SKM-1 (cell line): Measurements from ENCODE around the gene IL17REL.

Experiments
- DNase-seq: peaks from one replicate; lab custom pipeline; 2025; ENCODE audit not compliant: unreplicated experiment; lab: John Stamatoyannopoulos, UW

IL17REL gene

DNA sequence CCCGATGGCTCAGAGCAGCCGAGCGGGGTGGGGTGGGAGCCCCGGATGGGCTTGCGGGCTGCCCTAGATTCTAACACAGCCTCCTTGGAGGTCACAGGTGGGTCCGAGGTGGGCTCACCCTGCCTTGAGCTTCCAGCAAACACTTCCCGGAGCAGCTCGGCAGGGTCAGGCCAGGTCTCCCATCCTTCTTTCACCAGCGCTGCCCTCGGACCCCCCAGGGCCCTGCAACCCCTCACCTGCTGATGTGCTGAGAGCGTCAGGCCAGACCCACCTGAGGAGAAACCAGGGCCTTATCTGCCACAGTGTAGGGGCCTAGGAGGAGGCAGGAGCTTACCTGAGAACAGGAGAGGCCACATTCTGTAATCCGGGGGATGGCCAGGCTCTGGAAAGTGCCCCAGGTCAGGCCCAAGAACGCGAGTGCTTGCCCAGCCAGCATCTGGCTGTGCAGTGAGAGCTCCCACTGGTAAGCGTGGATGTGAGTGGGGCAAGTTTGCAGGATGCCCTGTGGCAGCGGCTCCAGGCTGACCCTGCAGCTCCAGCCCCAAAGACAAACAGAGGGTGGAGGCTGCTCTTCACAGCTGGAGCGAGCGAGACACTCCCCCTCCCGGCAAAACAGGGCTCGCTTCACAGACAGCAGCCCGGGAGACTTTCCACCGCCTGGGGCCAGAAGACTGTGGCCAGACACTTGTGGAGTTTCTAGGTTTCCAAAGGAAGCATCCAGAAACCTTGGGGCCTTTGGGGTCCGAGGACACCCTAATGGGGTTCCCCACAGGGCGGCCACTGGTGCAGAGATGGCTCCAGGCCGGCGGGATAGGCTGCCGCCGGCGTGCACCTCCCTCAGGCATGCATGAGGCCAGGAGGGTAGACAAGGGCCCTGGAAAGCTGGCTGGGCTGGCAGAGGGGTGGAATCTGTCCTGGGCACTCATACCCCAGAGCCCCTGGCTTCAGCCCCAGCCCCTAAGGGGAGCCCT is at the start of gene IL17REL:
TSS of gene IL17REL (minus strand) at position 555 of the 971 bp plus-strand sequence. CDS start at position 436, 119 bp downstream.
- no peak for DNase-seq

DNA sequence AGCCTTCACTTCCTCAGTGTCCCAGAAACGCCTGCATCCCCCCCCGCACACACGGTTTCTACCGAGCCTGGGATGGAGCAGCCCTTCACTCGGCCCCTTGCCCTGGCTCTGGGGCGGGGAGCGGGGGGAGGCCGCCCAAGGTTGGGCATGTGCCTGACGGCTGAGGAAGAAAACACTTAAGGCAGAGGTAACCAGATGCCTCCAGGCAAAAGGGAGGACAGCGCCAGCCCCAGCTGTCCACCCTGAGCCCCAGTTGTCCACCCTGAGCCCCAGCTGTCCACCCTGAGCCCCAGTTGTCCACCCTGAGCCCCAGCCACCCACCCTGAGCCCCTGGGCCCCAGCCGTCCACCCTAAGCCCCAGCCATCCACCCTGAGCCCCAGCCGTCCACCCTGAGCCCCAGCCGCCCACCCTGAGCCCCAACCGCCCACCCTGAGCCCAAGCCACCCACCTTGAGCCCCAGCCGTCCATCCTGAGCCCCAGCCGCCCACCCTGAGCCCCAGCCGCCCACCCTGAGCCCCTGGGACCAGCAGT is 49.3 kb upstream of the IL17REL start:
- DNase-seq: peak; percentile 88

DNA sequence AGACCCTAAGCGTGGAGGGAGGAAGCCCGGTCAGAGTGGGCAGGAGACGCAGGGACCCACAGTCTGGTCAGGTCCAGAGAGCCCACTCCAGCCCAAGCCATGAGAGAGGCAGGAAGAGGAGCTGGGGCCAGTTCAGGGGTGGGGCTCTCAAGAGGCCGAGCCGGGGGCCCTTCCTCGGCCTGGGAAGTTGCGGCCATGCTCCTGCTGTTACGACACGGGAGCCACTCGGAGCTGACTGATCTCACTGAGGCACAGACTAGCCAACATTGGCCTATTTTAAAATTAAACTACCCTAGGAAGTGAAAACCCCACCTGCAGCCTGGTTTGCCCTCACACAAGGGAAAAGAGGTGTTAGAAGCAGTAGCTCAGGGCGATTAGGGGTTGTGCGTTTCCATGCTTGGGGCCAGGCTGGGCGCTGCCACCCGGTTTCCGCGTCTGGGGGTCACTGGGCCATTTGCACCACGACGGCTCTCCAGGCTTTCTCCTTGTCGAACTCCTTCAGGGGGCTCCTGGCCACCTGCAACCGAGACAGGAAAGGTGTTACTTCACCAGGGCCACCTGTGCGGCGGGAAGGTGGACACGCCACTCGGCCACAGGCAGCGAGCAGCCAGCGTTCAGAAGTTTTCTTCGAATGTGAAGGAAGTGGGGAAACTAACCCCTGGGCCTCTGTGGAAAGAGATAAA is 48.7 kb upstream of the IL17REL start:
- peak; percentile 71 for DNase-seq

DNA sequence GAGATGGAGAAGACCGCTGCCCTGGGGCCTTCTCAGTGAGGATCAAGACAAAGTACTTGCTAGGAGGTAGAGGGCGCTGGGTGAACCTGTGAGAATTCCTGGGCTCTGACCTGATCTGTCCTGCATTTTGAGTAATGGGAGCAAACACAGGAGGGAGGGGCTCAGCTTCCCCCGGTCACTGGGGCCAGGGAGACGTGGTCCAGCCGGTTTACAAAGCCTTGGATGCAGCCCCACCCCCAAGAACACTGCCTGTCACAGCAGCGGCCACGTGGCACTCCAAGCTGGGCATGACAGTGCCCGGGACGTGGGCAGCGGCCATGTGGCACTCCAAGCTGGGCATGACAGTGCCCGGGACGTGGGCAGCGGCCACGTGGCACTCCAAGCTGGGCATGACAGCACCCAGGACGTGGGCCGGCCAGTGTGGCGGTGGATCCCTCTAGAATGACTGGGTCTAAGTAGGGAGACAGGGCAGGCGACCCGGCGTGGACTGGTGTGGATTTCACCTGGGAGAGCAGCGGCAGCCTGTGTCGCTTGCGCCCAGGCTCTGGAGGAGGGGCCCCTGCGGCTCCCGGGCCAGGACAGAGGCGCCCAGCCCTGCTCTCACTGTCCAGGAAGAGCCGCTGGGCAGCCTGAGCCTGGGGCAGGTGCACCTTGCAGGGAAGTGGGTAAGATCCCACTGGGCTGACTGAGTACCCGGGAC is 48.0 kb upstream of the IL17REL start:
- no peak for DNase-seq

- DNase-seq: no peak
Measured at GRCh38 chr22:50059881-50060262, 47.3 kb upstream of the IL17REL start.

DNA sequence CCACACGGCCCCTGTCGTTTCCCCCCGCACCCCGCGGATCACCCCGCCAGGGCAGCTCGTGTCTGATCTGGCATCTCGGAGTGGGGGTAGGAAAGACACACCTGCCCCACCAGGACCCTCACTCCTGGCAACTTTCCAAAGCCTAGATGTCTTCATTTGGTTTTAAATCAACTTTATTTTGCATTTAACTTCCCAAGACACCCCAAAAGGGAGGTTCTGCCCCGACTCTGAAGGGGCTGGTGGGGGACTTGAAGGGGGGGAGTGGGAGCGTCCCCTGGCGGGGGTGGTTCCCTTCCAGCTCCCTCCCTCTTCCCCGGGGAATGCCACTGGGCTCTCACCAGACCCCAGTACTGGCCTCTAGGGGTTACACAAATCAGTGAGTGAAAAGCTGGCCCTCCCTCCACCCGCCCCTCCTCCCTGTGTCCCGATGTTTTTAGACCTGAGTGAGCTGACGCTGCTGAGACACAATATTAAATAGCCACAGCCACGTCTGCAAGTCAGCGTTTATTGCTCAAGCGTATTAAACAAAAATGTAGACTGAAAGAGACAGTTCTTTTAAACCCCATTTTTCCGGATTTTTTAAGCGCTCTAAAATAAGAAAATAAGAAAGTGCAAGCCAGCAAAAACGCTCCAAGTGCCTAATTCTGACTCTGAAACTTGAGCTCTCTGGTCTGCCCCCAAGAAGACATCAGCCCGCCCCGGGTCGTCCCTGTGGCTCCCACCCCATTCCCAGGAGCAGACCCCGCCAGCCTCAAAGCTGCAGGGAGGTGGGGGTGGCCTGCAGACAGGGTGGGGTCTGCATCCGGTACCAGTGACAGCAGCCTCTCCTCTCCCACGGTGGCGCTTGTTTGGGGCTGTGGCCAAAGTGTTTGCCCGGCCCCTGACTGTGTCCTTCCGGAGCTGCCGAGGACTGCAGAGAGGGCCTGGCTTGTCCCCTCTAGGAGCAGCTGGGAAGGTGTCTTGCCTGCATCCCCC is 46.6 kb upstream of the IL17REL start:
- no peak for DNase-seq

DNA sequence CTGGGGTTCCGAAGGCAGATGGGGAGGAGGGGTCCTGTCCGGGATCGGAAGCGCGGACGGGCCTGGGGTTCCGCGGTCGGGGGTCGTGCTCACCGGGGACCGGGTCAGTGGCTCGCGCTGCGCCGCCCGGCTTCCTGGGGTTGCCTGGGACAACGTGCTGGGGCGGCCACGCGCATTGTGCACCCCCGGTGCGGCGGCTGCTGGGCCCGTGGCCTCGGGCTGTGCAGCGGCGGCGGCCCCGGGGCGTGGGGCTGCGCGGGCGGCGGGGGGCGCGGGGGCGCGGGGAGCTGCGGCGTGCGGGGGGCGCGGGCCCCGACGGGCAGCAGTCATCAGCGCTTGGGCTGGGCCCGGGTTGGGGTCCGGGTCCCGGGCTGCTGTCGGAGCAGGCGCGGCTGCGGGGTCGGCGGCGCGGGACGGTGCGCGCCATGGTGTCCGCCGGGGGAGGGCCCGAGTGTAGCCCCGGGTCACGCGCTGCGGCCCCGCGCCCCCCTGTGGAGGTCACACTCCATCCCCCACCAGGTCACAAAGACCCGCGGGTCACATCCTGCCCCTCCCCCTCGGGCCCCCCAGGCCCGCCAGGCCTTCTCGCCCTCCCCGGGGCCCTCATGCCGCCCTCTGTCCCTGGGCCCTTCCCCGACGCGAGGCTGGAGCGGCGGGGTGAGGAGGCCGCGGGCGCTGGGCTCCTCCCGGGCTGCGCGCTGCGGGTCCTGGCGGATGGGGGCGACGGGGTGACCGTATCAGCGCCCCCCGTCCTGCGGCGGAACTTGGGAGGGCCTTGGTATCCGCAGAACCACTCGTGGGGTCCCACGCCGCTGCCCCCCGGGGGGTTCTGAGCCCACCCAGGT is 45.7 kb upstream of the IL17REL start, which contains the start of gene TTLL8:
TSS of gene TTLL8 (minus strand) at position 238 of the 845 bp plus-strand sequence.
- no peak for DNase-seq

DNA sequence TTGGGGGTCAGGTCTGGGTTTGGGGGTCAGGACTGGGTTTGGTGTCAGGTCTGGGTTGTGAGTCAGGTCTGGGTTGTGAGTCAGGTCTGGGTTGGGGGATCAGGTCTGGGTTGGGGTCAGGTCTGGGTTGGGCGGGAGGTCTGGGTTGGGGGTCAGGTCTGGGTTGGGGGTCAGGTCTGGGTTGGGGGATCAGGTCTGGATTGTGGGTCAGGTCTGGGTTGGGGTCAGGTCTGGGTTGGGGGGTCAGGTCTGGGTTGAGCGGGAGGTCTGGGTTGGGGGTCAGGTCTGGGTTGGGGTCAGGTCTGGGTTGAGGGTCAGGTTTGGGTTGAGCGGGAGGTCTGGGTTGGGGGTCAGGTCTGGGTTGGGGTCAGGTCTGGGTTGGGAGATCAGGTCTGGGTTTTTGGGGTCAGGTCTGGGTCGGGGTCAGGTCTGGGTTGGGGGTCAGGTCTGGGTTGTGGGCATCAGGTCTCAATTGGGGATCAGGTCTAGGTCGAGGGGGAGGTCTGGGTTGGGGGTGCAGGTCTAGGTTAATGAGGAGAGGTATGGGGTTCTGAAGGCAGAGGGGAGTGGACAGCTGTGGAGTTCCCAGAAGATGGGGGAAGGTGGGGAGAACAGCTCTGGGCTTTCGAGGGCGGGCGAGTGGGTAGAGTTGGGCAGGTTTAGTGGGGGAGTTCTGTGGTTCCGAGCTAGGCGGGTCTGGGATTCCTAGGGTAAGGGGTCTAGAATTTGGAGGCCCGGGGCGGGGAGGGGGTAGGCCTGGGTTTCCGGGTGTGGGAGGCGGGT is 44.9 kb upstream of the IL17REL start:
- DNase-seq: no peak

- DNase-seq: no peak
Measured at GRCh38 chr22:50056214-50056972, 43.8 kb upstream of the IL17REL start.

- no peak for DNase-seq
Measured at GRCh38 chr22:50053861-50054260, 41.3 kb upstream of the IL17REL start.

DNA sequence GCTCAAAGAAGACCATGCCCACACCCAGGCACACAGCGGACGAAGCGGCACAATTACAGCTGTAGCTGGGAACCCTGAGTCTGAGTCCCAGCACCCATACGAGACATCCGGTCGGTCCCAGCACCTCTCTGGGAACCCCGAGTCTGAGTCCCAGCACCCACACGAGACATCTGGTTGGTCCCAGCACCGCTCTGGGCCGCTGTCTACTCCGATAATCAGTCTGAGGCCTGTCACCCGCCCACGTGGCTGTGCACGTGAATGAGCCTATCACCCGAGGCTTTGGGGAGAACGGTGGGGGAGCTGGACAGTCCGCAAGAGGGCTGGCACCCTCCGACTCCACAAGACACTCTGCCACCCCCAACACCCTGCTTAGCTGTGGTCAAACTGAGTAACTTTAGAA is 39.4 kb upstream of the IL17REL start:
- no peak for DNase-seq

DNA sequence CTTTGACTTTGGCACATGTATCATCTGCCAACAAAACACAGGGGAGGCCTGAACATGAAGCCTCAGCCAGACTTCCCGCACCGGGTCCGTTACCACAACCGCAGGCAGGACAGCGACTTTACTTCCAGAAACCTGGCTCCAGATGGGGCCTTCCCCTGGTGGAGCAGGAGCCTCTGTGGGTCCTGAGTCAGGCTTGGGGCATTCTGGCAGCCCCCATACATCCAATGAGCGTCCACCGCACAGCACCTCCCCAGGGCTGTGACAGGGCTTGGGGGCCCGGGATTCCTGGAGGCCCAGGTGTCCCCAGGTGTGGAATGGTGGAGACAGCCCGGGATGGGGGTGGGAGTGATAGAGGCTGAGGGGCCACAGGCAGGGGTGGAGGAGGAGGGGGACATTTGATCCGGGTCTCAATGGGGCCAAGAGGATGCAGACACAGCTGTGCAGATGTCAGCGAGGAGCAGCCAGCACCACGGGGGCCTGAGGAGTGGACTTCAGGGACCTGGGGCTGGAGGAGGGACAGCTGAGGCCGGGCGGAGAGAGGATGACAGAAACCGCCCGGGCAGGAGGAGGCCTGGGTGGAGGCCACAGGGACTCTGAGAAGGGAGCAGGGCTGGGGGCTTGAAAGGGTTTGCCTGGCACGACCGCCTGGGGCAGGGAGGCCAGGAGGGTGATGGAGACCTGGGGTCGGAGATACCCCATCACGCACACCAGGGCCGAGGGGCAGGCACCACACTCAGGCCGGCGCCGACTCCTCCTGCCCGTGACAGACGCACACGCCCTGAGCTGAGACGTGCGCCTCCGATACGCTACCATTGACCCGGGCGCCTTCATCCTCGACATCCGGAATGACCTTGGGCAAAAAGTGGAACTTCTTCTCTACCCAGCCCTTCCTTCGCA is 37.0 kb upstream of the IL17REL start:
- DNase-seq: no peak

DNA sequence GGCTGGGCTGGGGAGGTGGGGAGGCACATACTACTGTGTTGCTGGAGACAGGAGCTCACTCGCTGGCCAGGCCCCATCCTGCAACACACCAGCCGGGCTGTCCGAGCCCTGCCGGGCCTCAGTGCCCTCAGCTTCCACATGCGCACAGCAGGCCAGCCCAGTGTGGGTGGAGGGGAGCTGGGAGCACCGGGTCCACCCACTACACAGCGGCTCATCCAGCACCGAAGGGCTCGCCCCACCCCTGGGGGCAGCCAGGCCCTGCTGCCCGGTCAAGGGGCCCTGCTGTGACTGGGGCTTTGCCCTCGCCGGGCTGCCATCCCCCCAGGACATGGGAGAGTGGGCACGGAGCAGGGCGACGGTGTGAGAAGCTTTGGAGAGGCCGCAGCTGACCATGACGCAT is 36.3 kb upstream of the IL17REL start:
- no peak for DNase-seq

DNA sequence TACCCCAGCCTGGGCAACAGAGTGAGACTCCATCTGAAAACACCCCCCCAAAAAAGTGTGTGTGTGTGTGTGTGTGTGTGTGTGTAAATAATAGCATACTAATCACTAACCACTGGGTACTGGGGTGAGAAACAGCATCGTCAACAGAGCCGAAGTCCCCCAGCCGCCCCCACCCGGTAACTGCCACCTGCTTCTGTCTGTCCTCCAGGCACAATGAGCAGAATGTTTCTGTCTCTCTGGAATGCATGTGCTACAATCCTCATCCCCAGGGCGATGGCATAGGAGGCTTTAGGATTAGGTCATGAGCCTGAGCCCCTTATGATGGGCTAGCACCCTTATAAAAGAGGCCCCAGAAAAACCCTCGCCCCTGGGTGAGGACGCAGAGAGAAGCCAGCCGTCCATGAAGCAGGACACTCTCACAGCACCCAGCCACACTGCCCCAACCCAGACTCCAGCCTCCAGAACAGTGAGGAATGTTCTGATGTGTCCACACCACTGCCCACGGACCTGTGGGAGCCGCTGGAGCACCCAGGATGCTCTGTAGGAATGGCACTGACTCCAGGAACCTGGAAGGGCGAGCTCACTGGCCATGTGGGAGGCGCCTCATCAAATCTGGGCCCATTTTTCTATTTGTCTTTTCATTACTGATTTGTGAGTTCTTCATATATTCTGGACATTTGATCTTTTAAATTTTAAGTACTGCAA is 35.6 kb upstream of the IL17REL start:
- no peak for DNase-seq

DNA sequence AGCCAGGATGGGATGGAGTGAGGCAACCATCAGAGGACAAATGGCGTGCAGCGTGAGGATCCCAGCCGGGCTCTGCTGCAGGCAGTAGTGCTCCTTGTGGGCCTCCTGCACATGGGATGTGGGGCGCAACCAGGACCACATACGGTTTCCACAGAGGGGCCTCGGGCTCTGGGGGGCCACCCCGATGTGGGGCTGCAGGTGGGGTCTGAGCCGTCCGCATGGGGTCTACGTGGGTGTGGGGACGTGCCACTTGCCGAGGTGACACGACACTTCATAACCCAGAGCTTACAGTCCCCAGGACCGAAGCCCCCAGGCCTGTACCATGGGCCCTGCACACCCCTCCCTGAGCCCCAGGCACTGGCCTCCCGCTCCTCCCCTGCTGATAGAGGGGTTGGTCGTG is 34.8 kb upstream of the IL17REL start:
- no peak for DNase-seq
